HepG2 (cell line): ENCODE data around the gene GAS2L2. TPM values are rescaled to one million over a fixed set of nuclear protein-coding genes. Genes with fewer than 3 reads are reported as not detected.

ENCODE experiments used
- GATA4 ChIP-seq: sonication (generic); IDR thresholded peaks from 2 replicates; pipeline ENCODE4 v1.6.1; 2016; ENCODE audit warnings: antibody characterized with exemption, low read depth, borderline replicate concordance
- GTF3A ChIP-seq: sonication (generic); formaldehyde crosslinking; conservative IDR thresholded peaks from 2 replicates; pipeline ENCODE4 v1.4.0; 2020; ENCODE audit warnings: mild to moderate bottlenecking, missing genetic modification reagents
- KDM5B ChIP-seq: sonication (generic); formaldehyde crosslinking; IDR thresholded peaks from 2 replicates; pipeline ENCODE4 v1.4.0; 2020; ENCODE audit warnings: missing genetic modification reagents, mild to moderate bottlenecking, borderline replicate concordance
- KLF11 ChIP-seq: IDR thresholded peaks from 2 replicates; pipeline ENCODE4 v1.6.1; 2016; ENCODE audit warnings: missing compliant biosample characterization
- KLF6 ChIP-seq: IDR thresholded peaks from 2 replicates; pipeline ENCODE4 v1.8.0; 2016; ENCODE audit warnings: missing biosample characterization, missing genetic modification reagents
- MIER2 ChIP-seq: IDR thresholded peaks from 2 replicates; pipeline ENCODE4 v1.6.1; 2016; ENCODE audit warnings: missing biosample characterization, missing genetic modification reagents
- NFATC3 ChIP-seq: sonication (generic); formaldehyde crosslinking; IDR thresholded peaks from 2 replicates; pipeline ENCODE4 v1.5.1; 2020; ENCODE audit warnings: mild to moderate bottlenecking, missing genetic modification reagents
- SNAI1 ChIP-seq: sonication (generic); formaldehyde crosslinking; IDR thresholded peaks from 2 replicates; pipeline ENCODE4 v1.5.0; 2020; ENCODE audit warnings: mild to moderate bottlenecking, missing genetic modification reagents, borderline replicate concordance
- TGIF2 ChIP-seq: IDR thresholded peaks from 2 replicates; pipeline ENCODE4 v1.6.1; 2016; ENCODE audit warnings: control low read depth, missing compliant biosample characterization
- ZBTB42 ChIP-seq: sonication (generic); formaldehyde crosslinking; IDR thresholded peaks from 2 replicates; pipeline ENCODE4 v1.5.0; 2020; ENCODE audit warnings: mild to moderate bottlenecking, missing genetic modification reagents
- ZC3H4 ChIP-seq: sonication (generic); formaldehyde crosslinking; IDR thresholded peaks from 2 replicates; pipeline ENCODE4 v1.4.0; 2020; ENCODE audit warnings: missing genetic modification reagents, borderline replicate concordance
- ZMYM3 ChIP-seq: sonication (generic); formaldehyde crosslinking; IDR thresholded peaks from 2 replicates; pipeline ENCODE4 v1.5.1; 2020; ENCODE audit warnings: mild to moderate bottlenecking, missing genetic modification reagents
- ZNF101 ChIP-seq: sonication (generic); formaldehyde crosslinking; IDR thresholded peaks from 2 replicates; pipeline ENCODE4 v1.4.0; 2020; ENCODE audit warnings: mild to moderate bottlenecking, low read depth, missing genetic modification reagents, borderline replicate concordance
- ZNF256 ChIP-seq: sonication (generic); formaldehyde crosslinking; conservative IDR thresholded peaks from 2 replicates; pipeline ENCODE4 v1.4.0; 2020; ENCODE audit warnings: missing genetic modification reagents
- ZNF3 ChIP-seq: IDR thresholded peaks from 2 replicates; pipeline ENCODE4 v1.7.0; 2017; ENCODE audit warnings: inconsistent platforms
- ZNF510 ChIP-seq: sonication (generic); formaldehyde crosslinking; IDR thresholded peaks from 2 replicates; pipeline ENCODE4 v1.4.0; 2020; ENCODE audit warnings: low read depth, mild to moderate bottlenecking, missing genetic modification reagents
- ZNF790 ChIP-seq: sonication (generic); formaldehyde crosslinking; IDR thresholded peaks from 2 replicates; pipeline ENCODE4 v1.8.0; 2022; ENCODE audit warnings: missing genetic modification reagents, mild to moderate bottlenecking, borderline replicate concordance
- ZSCAN9 ChIP-seq: IDR thresholded peaks from 2 replicates; pipeline ENCODE4 v1.6.1; 2016; ENCODE audit warnings: borderline replicate concordance
- polyA plus RNA-seq, 8 experiments: library from polyadenylated mRNA; depleted of rRNA in 3 of 8; stranded (reverse) in 7 of 8; unstranded in 1 of 8; fragments of >200 nt; fragmentation: Illumina TruSeq in 4 of 8; extraction: Trizol in 4 of 8; gene quantifications; 2 replicates each; pipeline versions ENCODE4 v1.2.1 to v1.2.3, GENCODE V29; 2011 to 2016; ENCODE audit warnings: low read depth in 4 of 8, missing spikeins in 1 of 8, mixed read lengths in 1 of 8; ENCODE audit not compliant: insufficient read depth in 1 of 8
- total RNA-seq, 5 experiments: library from RNA; depleted of rRNA; stranded (reverse); fragments of >200 nt; fragmentation: Illumina TruSeq; extraction: Trizol; gene quantifications; 2 replicates each; pipeline ENCODE4 v1.2.3, GENCODE V29; 2016; ENCODE audit warnings: low read depth in 1 of 5
- TF ChIP-seq, protein P1 (sequence below): sonication (generic); formaldehyde crosslinking; IDR thresholded peaks from 2 replicates; pipeline ENCODE4 v1.5.1; 2020; ENCODE audit warnings: mild to moderate bottlenecking, missing genetic modification reagents, moderate library complexity
- TF ChIP-seq, protein P2 (sequence below): IDR thresholded peaks from 2 replicates; pipeline ENCODE4 v1.6.1; 2016
- TF ChIP-seq, protein P3 (sequence below): sonication (generic); formaldehyde crosslinking; IDR thresholded peaks from 2 replicates; pipeline ENCODE4 v1.4.0; 2020; ENCODE audit warnings: missing genetic modification reagents
- TF ChIP-seq, protein P4 (sequence below): sonication (generic); formaldehyde crosslinking; IDR thresholded peaks from 2 replicates; pipeline ENCODE4 v1.8.0; 2022; ENCODE audit warnings: mild to moderate bottlenecking, missing genetic modification reagents, borderline replicate concordance

GAS2L2 gene
- total and polyA plus RNA-seq, 2 of the 13 experiments (the other 11 are each of a cell fraction or from before 2014, with no cell fraction given): not detected

DNA sequence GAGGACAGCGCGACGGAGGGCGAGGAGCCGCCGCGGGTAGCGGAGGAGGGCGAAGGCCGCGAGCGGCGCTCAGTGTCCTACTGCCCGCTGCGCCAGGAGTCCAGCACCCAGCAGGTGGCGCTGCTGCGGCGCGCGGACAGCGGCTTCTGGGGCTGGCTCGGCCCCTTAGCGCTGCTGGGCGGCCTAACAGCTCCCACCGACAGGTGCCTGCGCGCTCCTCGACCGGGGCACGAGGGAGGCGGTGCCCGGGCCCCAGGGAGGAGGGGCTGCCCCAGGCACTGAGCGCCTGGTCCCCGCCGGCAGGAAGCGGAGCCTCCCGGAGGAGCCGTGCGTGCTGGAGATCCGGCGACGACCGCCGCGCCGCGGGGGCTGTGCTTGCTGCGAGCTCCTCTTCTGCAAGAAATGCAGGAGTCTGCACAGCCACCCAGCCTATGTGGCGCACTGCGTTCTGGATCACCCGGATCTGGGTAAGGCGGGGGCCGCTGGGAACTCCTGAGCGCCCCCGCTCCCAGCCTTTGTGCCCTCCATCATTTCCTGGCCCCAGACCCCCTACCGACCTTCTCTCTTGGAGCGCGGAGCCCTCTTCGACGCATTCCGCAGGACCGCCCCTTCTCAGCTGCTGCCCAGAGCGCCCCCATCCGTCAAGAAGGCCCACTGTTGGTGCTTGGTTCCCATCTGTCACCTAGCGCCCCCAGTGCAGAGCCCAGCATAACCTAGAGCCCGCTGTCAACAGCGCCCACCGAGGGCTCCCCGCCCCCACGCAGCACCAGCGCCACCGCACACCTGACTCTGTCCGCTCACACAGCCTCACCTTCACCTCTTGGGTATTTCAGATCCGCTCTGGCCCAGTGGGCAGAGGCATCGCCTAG is 11.3 kb upstream of the GAS2L2 start (continued):
- TF ChIP-seq ZNF790 (peak; percentile 99), TGIF2 (no peak), MIER2 (CRISPR knock-in tag) (peak; percentile 52; the same call in 1 of the 2 replicates), ZNF101 (CRISPR knock-in tag) (no peak), SNAI1 (CRISPR knock-in tag) (0 out of 2 replicates have a peak, but pooled peaks have one; percentile 76), GTF3A (CRISPR knock-in tag) (0 out of 2 replicates have a peak, but pooled peaks have one; percentile 32), ZSCAN9 (CRISPR knock-in tag) (no peak; the same call in 1 of the 2 replicates), ZNF510 (CRISPR knock-in tag) (0 out of 2 replicates have a peak, but pooled peaks have one; percentile 68), ZBTB42 (CRISPR knock-in tag) (no peak), ZNF256 (CRISPR knock-in tag) (no peak), ZNF3 (no peak), ZC3H4 (no peak), GATA4 (no peak), NFATC3 (CRISPR knock-in tag) (no peak), ZMYM3 (CRISPR knock-in tag) (no peak), KLF6 (CRISPR knock-in tag) (peak; percentile 73; the same call in 1 of the 2 replicates), KLF11 (CRISPR knock-in tag) (no peak), KDM5B (CRISPR knock-in tag) (peak; percentile 87)
- TF ChIP-seq, protein P1, sequence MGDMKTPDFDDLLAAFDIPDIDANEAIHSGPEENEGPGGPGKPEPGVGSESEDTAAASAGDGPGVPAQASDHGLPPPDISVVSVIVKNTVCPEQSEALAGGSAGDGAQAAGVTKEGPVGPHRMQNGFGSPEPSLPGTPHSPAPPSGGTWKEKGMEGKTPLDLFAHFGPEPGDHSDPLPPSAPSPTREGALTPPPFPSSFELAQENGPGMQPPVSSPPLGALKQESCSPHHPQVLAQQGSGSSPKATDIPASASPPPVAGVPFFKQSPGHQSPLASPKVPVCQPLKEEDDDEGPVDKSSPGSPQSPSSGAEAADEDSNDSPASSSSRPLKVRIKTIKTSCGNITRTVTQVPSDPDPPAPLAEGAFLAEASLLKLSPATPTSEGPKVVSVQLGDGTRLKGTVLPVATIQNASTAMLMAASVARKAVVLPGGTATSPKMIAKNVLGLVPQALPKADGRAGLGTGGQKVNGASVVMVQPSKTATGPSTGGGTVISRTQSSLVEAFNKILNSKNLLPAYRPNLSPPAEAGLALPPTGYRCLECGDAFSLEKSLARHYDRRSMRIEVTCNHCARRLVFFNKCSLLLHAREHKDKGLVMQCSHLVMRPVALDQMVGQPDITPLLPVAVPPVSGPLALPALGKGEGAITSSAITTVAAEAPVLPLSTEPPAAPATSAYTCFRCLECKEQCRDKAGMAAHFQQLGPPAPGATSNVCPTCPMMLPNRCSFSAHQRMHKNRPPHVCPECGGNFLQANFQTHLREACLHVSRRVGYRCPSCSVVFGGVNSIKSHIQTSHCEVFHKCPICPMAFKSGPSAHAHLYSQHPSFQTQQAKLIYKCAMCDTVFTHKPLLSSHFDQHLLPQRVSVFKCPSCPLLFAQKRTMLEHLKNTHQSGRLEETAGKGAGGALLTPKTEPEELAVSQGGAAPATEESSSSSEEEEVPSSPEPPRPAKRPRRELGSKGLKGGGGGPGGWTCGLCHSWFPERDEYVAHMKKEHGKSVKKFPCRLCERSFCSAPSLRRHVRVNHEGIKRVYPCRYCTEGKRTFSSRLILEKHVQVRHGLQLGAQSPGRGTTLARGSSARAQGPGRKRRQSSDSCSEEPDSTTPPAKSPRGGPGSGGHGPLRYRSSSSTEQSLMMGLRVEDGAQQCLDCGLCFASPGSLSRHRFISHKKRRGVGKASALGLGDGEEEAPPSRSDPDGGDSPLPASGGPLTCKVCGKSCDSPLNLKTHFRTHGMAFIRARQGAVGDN (CRISPR knock-in tag): peak; percentile 98
- TF ChIP-seq, protein P2, sequence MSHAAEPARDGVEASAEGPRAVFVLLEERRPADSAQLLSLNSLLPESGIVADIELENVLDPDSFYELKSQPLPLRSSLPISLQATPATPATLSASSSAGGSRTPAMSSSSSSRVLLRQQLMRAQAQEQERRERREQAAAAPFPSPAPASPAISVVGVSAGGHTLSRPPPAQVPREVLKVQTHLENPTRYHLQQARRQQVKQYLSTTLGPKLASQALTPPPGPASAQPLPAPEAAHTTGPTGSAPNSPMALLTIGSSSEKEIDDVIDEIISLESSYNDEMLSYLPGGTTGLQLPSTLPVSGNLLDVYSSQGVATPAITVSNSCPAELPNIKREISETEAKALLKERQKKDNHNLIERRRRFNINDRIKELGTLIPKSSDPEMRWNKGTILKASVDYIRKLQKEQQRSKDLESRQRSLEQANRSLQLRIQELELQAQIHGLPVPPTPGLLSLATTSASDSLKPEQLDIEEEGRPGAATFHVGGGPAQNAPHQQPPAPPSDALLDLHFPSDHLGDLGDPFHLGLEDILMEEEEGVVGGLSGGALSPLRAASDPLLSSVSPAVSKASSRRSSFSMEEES: peak; percentile 47; the same call in 1 of the 2 replicates
- TF ChIP-seq, protein P3, sequence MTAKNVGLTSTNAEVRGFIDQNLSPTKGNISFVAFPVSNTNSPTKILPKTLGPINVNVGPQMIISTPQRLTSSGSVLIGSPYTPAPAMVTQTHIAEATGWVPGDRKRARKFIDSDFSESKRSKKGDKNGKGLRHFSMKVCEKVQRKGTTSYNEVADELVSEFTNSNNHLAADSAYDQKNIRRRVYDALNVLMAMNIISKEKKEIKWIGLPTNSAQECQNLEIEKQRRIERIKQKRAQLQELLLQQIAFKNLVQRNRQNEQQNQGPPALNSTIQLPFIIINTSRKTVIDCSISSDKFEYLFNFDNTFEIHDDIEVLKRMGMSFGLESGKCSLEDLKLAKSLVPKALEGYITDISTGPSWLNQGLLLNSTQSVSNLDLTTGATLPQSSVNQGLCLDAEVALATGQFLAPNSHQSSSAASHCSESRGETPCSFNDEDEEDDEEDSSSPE (CRISPR knock-in tag): peak; percentile 85
- TF ChIP-seq, protein P4, sequence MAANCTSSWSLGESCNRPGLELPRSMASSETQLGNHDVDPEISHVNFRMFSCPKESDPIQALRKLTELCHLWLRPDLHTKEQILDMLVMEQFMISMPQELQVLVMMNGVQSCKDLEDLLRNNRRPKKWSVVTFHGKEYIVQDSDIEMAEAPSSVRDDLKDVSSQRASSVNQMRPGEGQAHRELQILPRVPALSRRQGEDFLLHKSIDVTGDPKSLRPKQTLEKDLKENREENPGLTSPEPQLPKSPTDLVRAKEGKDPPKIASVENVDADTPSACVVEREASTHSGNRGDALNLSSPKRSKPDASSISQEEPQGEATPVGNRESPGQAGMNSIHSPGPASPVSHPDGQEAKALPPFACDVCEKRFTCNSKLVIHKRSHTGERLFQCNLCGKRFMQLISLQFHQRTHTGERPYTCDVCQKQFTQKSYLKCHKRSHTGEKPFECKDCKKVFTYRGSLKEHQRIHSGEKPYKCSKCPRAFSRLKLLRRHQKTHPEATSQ: no peak
